Endothelial cell of umbilical vein (primary cell): ENCODE data around the gene SCGB1C1.

Source experiments
- CTCF ChIP-seq, 2 donors: IDR thresholded peaks; 1 replicate in 1 of 2; 2 replicates in 1 of 2; pipeline ENCODE4 v1.5.1; 2011; ENCODE audit warnings: low read length in 2 of 2, mild to moderate bottlenecking in 2 of 2, moderate library complexity in 2 of 2, control low read depth in 1 of 2, inconsistent platforms in 1 of 2, low read depth in 1 of 2; ENCODE audit not compliant: insufficient read depth in 1 of 2; ENCODE audit errors: extremely low read depth in 1 of 2
- MAX ChIP-seq: IDR thresholded peaks from 2 replicates; pipeline ENCODE4 v1.6.1; 2011; ENCODE audit not compliant: insufficient read depth, insufficient read length
- POLR2AphosphoS5 ChIP-seq: IDR thresholded peaks from 2 replicates; pipeline ENCODE4 v1.6.1; 2012; ENCODE audit warnings: low read depth, mild to moderate bottlenecking, control low read depth, low read length, moderate library complexity; ENCODE audit not compliant: insufficient read depth

GRCh38 chr11:209275-210121, 16.6 kb downstream of the SCGB1C1 start:
- TF ChIP-seq POLR2AphosphoS5: no peak
- no peak for TF ChIP-seq CTCF (IDR thresholded peaks at IDR 0.05; ENCODE audit: extremely low read depth in 1 of 2, insufficient read depth in 1 of 2, low read depth in 1 of 2, low read length in 2 of 2)
- TF ChIP-seq MAX: no peak
